HCT116 (cell line): ENCODE results near the gene ZNF595. TPM values are rescaled to one million over a fixed set of nuclear protein-coding genes. Genes with fewer than 3 reads are reported as not detected.
"Not testable (repeated sequence)": the region's sequence is repeated elsewhere in the genome, so short reads cannot be mapped to it uniquely, and the experiment has no call there.

ENCODE experiments used
- ATAC-seq: fragments of 200-7000 bp; cut with Tn5 transposase; 2 replicates; pipeline ENCODE4 v1.9.1; 2020; ENCODE audit warnings: mild to moderate bottlenecking, moderate library complexity
- BruUV-seq: library from RNA; stranded (reverse); fragments of 400-500 nt; replicated peaks from 2 replicates; lab custom pipeline; 2021; lab: Mats Ljungman, UMichigan
- CTCF ChIA-PET: fragments of 300-600 bp; sonication (Branson Sonifier 250); formaldehyde crosslinking; loops from one replicate; lab custom pipeline; 2021; ENCODE audit warnings: antibody characterized with exemption; lab: Charles Lee
- POLR2A ChIA-PET: fragments of 300-600, 350-600 bp; sonication (Branson Sonifier 250); formaldehyde crosslinking; loops from one replicate; lab custom pipeline; 2021; ENCODE audit warnings: antibody characterized with exemption; lab: Charles Lee
- RAD21 ChIA-PET, 2 experiments: fragments of 300-600 bp; sonication (Branson Sonifier 250); formaldehyde crosslinking; loops; one replicate each; lab custom pipeline; 2023; ENCODE audit warnings: low total read pairs in 2 of 2; ENCODE audit not compliant: uncharacterized antibody in 2 of 2, unreplicated experiment in 2 of 2, low non-redundant PET in 1 of 2; lab: Charles Lee
- DNase-seq: peaks from one replicate; pipeline ENCODE4 v3.0.0-alpha.2; 2010; ENCODE audit warnings: low read depth, low spot score
- H2AFZ ChIP-seq: fragments of 200-600 bp; shearing (Covaris generic), sonication (generic); 2 replicates; pipeline ENCODE4 v1.6.1; 2017; ENCODE audit warnings: low read depth, mixed run types, mixed read lengths, antibody characterized with exemption, low read length; ENCODE audit not compliant: poor library complexity, severe bottlenecking
- H3K27ac ChIP-seq: 2 replicates; pipeline ENCODE4 v1.5.1; 2012; ENCODE audit warnings: low read depth, low read length
- H3K27me3 ChIP-seq: fragments of 200-600 bp; sonication (generic); 2 replicates; pipeline ENCODE4 v1.6.1; 2016; ENCODE audit warnings: mixed run types, low read length, mixed read lengths; ENCODE audit not compliant: insufficient read depth
- H3K36me3 ChIP-seq, 2 experiments: fragments of 200-500 bp in 1 of 2; fragments of 200-600 bp in 1 of 2; sonication (Bioruptor generic) in 1 of 2; sonication (generic) in 1 of 2; 2 replicates each; pipeline versions ENCODE4 v1.5.1 to v1.6.1; 2014 to 2016; ENCODE audit warnings: low read length in 2 of 2, inconsistent platforms in 1 of 2, mixed read lengths in 1 of 2, mixed run types in 1 of 2; ENCODE audit not compliant: insufficient read depth in 2 of 2, control insufficient read depth in 1 of 2
- H3K4me1 ChIP-seq, 2 experiments: fragments of 200-600 bp in 1 of 2; sonication (generic) in 1 of 2; 2 replicates each; pipeline versions ENCODE4 v1.5.1 to v1.6.1; 2012 to 2017; ENCODE audit warnings: low read length in 2 of 2, inconsistent platforms in 1 of 2, mild to moderate bottlenecking in 1 of 2, mixed read lengths in 1 of 2, mixed run types in 1 of 2, moderate library complexity in 1 of 2; ENCODE audit not compliant: insufficient read depth in 2 of 2, control insufficient read depth in 1 of 2
- H3K4me2 ChIP-seq: fragments of 200-600 bp; sonication (generic); 2 replicates; pipeline ENCODE4 v1.6.1; 2017; ENCODE audit warnings: mixed run types, low read length, mixed read lengths
- H3K4me3 ChIP-seq, 2 experiments: fragments of 200-600 bp in 1 of 2; sonication (generic) in 1 of 2; replicated peaks in 1 of 2; 2 replicates each; pipeline ENCODE4 v1.5.1; 2011 to 2016; ENCODE audit warnings: low read length in 2 of 2, control low read depth in 1 of 2, low read depth in 1 of 2, mild to moderate bottlenecking in 1 of 2, mixed read lengths in 1 of 2, mixed run types in 1 of 2
- H3K79me2 ChIP-seq: fragments of 200-600 bp; sonication (generic); 2 replicates; pipeline ENCODE4 v1.6.1; 2017; ENCODE audit warnings: mild to moderate bottlenecking, mixed run types, low read length, moderate library complexity, mixed read lengths; ENCODE audit not compliant: insufficient read depth
- H3K9ac ChIP-seq: fragments of 200-600 bp; sonication (generic); 2 replicates; pipeline ENCODE4 v1.6.1; 2016; ENCODE audit warnings: low read length, mixed read lengths
- H3K9me2 ChIP-seq: fragments of 200-600 bp; sonication (generic), shearing (Covaris generic); 2 replicates; pipeline ENCODE4 v1.6.1; 2017; ENCODE audit warnings: mixed run types, mild to moderate bottlenecking, moderate library complexity; ENCODE audit not compliant: insufficient read depth
- H3K9me3 ChIP-seq, 2 experiments: fragments of 200-500 bp in 1 of 2; fragments of 200-600 bp in 1 of 2; sonication (Bioruptor generic) in 1 of 2; sonication (generic) in 1 of 2; 2 replicates each; pipeline ENCODE4 v1.6.1; 2014 to 2017; ENCODE audit warnings: low read length in 2 of 2, mixed read lengths in 2 of 2, inconsistent platforms in 1 of 2, low read depth in 1 of 2, mild to moderate bottlenecking in 1 of 2, mixed run types in 1 of 2, moderate library complexity in 1 of 2; ENCODE audit not compliant: control insufficient read depth in 1 of 2, insufficient read depth in 1 of 2
- H4K20me1 ChIP-seq: fragments of 200-600 bp; sonication (generic), shearing (Covaris generic); 2 replicates; pipeline ENCODE4 v1.6.1; 2017; ENCODE audit warnings: mixed run types, mild to moderate bottlenecking, moderate library complexity; ENCODE audit not compliant: insufficient read depth
- CBX3 ChIP-seq: IDR thresholded peaks from 2 replicates; pipeline ENCODE4 v1.6.1; 2012; ENCODE audit warnings: low read depth
- EZH2 ChIP-seq: fragments of 200-600 bp; sonication (generic); IDR thresholded peaks from 2 replicates; pipeline ENCODE4 v1.6.1; 2017; ENCODE audit warnings: antibody characterized with exemption, mixed run types
- EZH2phosphoT487 ChIP-seq: fragments of 200-600 bp; IDR thresholded peaks from 2 replicates; pipeline ENCODE4 v1.6.1; 2018; ENCODE audit warnings: antibody characterized with exemption, borderline replicate concordance
- JUND ChIP-seq: IDR thresholded peaks from 2 replicates; pipeline ENCODE4 v1.6.1; 2012
- SRF ChIP-seq: IDR thresholded peaks from 2 replicates; pipeline ENCODE4 v1.6.1; 2012; ENCODE audit warnings: low read depth
- TCF7L2 ChIP-seq: IDR thresholded peaks from 2 replicates; pipeline ENCODE4 v1.7.0; 2011; ENCODE audit warnings: borderline replicate concordance, inconsistent platforms; ENCODE audit not compliant: insufficient read depth, insufficient read length; ENCODE audit errors: extremely low read depth
- YY1 ChIP-seq: IDR thresholded peaks from 2 replicates; pipeline ENCODE4 v1.6.1; 2011; ENCODE audit warnings: low read length, low read depth, moderate library complexity, mild to moderate bottlenecking; ENCODE audit not compliant: insufficient replicate concordance; ENCODE audit errors: extremely low read depth
- ZNF274 ChIP-seq: fragments of 200-500 bp; sonication (Bioruptor generic); IDR thresholded peaks from 2 replicates; pipeline ENCODE4 v1.6.1; 2014; ENCODE audit warnings: mild to moderate bottlenecking, low read depth, low read length, inconsistent platforms
- intact Hi-C: fragments of 100-400 bp; cut with micrococcal nuclease; formaldehyde crosslinking; loops from 2 replicates; pipeline ENCODE4 v1.10.0; 2022
- total RNA-seq: library from RNA; stranded (reverse); gene quantifications from one replicate; pipeline ENCODE4 v1.2.1, GENCODE V29; 2021; ENCODE audit not compliant: unreplicated experiment
- TF ChIP-seq, protein P1 (sequence below): IDR thresholded peaks from 2 replicates; pipeline ENCODE4 v1.6.1; 2012
- TF ChIP-seq, protein P2 (sequence below): IDR thresholded peaks from 2 replicates; pipeline ENCODE4 v1.6.1; 2011; ENCODE audit warnings: mild to moderate bottlenecking, low read length, moderate library complexity; ENCODE audit not compliant: insufficient replicate concordance; ENCODE audit errors: extremely low read depth
- TF ChIP-seq, protein P3 (sequence below): IDR thresholded peaks from 2 replicates; pipeline ENCODE4 v1.6.1; 2012; ENCODE audit warnings: low read depth

Gene ZNF595
- total RNA-seq, 1 experiment from 2014 or later, result 4.0 TPM

DNA sequence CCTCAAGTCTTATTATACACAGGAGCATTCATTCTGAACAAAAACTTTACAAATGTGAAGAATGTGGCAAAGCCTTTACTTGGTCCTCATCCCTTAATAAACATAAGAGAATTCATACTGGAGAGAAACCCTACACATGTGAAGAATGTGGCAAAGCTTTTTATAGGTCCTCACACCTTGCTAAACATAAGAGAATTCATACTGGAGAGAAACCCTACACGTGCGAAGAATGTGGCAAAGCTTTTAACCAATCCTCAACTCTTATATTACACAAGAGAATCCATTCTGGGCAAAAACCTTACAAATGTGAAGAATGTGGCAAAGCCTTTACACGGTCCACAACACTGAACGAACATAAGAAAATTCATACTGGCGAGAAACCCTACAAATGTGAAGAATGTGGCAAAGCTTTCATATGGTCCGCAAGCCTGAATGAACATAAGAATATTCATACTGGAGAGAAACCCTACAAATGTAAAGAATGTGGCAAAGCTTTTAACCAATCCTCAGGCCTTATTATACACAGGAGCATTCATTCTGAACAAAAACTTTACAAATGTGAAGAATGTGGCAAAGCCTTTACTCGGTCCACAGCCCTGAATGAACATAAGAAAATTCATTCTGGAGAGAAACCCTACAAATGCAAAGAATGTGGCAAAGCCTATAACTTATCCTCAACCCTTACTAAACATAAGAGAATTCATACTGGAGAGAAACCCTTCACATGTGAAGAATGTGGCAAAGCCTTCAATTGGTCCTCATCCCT, 33.6 kb downstream of the ZNF595 start:
- peak; percentile 83 for TF ChIP-seq ZNF274
- RAD21 ChIA-PET, H3K27ac ChIP-seq, H3K4me3 ChIP-seq, DNase-seq, H2AFZ ChIP-seq, H3K36me3 ChIP-seq, H3K27me3 ChIP-seq, H3K4me1 ChIP-seq, POLR2A ChIA-PET, BruUV-seq, H3K4me2 ChIP-seq, H4K20me1 ChIP-seq, ATAC-seq, H3K9me2 ChIP-seq, H3K79me2 ChIP-seq, H3K9ac ChIP-seq, intact Hi-C loops, CTCF ChIA-PET: not testable (repeated sequence)
- peaks cover 39 to 47% of the 10 kb centered on the region in 2 experiments; a peak in 3 of 4 replicates for H3K9me3 ChIP-seq

DNA sequence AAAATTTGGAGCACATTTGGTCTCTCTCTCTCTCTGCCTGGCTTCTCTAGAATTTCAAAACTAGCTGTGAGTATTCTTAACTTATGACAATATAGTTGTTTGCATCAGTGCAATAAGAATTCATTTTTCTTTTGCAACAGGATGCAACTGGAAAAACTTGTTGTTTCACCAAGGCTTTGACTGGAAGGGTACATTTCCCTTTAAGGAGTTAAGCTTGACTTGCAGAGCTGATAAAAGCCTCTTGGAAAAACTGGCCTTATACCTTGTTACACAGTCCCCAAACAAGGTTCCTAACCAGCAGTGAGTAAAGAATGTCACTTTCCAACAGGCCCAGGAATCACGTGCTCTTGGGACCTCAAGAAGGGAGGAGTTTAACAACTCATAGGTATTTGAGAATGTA, 45.3 kb downstream of the ZNF595 start:
- Histone ChIP-seq H3K4me2 (no peak overlapping the region), H3K27me3 (no peaks in the 10 kb centered on the region), H3K9ac (no peak overlapping the region), H4K20me1 (no peaks in the 10 kb centered on the region), H3K4me3 (no peak overlapping the region), H2AFZ (no peak overlapping the region), H3K4me1 (no peaks in the 10 kb centered on the region), H3K9me3 (peaks cover 8 to 38% of the 10 kb centered on the region in 2 experiments; a peak in 2 of 4 replicates), H3K79me2 (no peaks in the 10 kb centered on the region), H3K36me3 (no peaks in the 10 kb centered on the region)
- intact Hi-C loops, result no loop called here
- ChIA-PET RAD21 (no interaction called here), POLR2A (no interaction called here), CTCF (no interaction called here)
- BruUV-seq, result no TSS peak
- no peak for DNase-seq
- TF ChIP-seq, protein P1, sequence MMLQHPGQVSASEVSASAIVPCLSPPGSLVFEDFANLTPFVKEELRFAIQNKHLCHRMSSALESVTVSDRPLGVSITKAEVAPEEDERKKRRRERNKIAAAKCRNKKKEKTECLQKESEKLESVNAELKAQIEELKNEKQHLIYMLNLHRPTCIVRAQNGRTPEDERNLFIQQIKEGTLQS, result no peak
- no peak for TF ChIP-seq EZH2
- no peak for TF ChIP-seq CBX3
- TF ChIP-seq, protein P2, sequence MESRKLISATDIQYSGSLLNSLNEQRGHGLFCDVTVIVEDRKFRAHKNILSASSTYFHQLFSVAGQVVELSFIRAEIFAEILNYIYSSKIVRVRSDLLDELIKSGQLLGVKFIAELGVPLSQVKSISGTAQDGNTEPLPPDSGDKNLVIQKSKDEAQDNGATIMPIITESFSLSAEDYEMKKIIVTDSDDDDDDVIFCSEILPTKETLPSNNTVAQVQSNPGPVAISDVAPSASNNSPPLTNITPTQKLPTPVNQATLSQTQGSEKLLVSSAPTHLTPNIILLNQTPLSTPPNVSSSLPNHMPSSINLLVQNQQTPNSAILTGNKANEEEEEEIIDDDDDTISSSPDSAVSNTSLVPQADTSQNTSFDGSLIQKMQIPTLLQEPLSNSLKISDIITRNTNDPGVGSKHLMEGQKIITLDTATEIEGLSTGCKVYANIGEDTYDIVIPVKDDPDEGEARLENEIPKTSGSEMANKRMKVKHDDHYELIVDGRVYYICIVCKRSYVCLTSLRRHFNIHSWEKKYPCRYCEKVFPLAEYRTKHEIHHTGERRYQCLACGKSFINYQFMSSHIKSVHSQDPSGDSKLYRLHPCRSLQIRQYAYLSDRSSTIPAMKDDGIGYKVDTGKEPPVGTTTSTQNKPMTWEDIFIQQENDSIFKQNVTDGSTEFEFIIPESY, result no peak
- no peak for TF ChIP-seq YY1
- TF ChIP-seq, protein P3, sequence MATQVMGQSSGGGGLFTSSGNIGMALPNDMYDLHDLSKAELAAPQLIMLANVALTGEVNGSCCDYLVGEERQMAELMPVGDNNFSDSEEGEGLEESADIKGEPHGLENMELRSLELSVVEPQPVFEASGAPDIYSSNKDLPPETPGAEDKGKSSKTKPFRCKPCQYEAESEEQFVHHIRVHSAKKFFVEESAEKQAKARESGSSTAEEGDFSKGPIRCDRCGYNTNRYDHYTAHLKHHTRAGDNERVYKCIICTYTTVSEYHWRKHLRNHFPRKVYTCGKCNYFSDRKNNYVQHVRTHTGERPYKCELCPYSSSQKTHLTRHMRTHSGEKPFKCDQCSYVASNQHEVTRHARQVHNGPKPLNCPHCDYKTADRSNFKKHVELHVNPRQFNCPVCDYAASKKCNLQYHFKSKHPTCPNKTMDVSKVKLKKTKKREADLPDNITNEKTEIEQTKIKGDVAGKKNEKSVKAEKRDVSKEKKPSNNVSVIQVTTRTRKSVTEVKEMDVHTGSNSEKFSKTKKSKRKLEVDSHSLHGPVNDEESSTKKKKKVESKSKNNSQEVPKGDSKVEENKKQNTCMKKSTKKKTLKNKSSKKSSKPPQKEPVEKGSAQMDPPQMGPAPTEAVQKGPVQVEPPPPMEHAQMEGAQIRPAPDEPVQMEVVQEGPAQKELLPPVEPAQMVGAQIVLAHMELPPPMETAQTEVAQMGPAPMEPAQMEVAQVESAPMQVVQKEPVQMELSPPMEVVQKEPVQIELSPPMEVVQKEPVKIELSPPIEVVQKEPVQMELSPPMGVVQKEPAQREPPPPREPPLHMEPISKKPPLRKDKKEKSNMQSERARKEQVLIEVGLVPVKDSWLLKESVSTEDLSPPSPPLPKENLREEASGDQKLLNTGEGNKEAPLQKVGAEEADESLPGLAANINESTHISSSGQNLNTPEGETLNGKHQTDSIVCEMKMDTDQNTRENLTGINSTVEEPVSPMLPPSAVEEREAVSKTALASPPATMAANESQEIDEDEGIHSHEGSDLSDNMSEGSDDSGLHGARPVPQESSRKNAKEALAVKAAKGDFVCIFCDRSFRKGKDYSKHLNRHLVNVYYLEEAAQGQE, result no peak
- TF ChIP-seq JUND, result no peak
- TF ChIP-seq SRF, result no peak
- TF ChIP-seq EZH2phosphoT487, result no peak
- TF ChIP-seq TCF7L2, result no peak
- TF ChIP-seq, all 23 proteins: peak for 0
- Histone ChIP-seq H3K9me2 (no peaks in the 10 kb centered on the region), H3K27ac (no peak overlapping the region)
- ATAC-seq, result no peak
